CD4-positive, alpha-beta T cell treated with Interferon alpha-2 for 1 hour (primary cell): ENCODE data around the gene CEND1.

Experiments
- DNase-seq, 2 donors: peaks; one replicate each; pipeline ENCODE4 v3.0.0-alpha.2; 2020 to 2022

CEND1 gene

GRCh38 chr11:794766-795633 lies 5.1 kb upstream of the CEND1 start:
- no peak for DNase-seq

GRCh38 chr11:794013-794765 lies 4.3 kb upstream of the CEND1 start:
- no peak for DNase-seq

- DNase-seq = no peak
Observed at GRCh38 chr11:793556-793955, 3.7 kb upstream of the CEND1 start.

DNA sequence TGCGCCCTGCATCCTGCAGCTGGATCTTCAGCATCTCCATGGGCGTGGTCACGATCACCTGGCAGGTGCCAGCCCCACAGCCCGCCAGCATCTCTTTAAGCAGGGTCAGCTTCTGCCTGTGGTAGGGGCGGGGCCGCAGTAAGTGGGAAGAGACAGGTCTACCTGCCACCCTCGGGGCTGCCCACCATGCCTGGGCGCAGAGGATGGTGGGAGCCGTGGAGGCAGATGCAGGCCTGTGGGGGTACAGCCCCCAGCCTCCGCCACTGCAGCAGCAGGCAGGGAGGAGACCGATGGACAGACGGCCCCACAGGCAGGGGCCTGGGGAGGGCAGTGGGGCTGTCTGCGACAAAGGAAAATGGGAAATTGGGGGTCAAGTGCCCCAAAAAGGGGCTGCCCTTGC lies 3.0 kb upstream of the CEND1 start:
- no peak for DNase-seq

GRCh38 chr11:792535-792821 lies 2.6 kb upstream of the CEND1 start:
- DNase-seq = no peak

DNA sequence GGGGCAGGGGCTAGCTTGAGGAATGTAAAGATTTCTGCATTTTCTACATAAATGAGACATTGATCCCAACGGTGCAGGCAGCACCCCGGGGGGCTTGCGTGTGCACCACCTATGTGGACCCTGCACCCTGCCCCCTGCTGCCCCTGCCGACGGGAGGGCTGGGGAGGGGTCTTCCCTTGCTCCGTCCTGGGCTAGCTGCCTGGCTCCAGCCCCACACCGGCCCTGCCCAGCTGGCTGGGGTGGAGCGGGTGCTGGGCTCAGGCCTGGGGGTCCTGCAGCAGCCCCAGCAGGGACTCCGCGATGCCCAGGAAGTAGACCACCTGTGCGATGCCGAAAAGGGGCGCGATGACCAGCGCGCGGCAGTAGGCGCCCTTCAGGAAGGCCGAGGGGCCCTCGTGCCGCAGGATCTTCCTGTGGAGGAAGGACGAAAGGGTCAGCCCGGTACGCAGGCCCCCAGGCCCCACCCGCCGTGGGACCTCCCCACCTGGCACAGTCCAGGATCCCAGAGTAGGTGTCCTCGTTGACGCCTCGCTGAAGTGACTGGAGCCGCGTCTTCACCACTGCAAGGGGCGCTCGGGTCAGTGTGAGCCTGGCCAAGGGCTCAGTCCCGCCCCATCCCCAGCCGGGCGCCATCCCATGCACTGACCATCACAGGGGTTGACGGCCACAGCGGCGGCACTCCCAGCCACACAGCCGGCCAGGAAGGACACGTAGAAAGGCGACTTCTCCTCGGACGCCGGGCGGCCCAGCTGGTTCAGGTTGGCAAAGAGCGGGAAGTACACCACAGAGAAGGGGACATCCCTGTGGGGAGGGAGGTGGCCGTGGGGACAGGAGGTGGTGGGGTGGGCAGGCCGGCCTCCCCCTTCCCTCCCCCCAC lies 2.0 kb upstream of the CEND1 start:
- DNase-seq = no peak

GRCh38 chr11:790721-791564 lies 1.1 kb upstream of the CEND1 start:
- DNase-seq = no peak

- DNase-seq = no peak
Observed at GRCh38 chr11:788953-789940, 643 bp downstream of the CEND1 start.

DNA sequence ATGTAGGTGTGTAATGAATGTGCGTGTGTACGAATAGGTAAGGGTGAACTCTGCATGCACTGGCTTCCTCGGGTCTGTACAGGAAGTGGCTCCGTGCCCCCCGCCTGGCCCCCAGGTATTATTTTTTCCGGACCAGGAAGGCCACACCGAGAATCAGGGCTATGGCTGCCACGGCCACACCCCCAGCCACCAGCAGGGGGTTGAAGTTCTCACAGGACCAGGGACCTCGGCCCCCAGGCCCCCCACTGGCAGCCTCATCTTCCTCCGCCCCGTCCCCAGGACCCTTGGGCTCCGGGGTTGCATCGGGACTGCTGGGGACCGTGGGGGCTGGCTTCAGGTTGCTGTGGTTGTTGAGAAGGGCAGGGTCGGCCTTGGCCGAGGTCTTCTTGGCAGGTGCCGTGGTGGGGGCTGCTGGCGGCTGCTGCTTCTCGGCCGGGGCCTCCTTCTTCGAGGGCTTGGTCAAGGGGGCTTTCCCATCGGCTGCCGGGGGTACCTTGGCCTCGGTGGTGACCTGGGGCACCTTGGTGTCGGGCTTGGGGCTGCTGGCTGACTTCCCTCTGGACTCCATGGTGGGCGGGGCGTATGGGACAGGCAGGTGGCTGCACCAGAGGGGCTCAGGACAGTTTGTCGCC lies 1.8 kb downstream of the CEND1 start:
- DNase-seq = no peak

- no peak for DNase-seq
Observed at GRCh38 chr11:787084-787675, 2.7 kb downstream of the CEND1 start.

GRCh38 chr11:786235-787083 lies 3.4 kb downstream of the CEND1 start:
- DNase-seq = no peak

DNA sequence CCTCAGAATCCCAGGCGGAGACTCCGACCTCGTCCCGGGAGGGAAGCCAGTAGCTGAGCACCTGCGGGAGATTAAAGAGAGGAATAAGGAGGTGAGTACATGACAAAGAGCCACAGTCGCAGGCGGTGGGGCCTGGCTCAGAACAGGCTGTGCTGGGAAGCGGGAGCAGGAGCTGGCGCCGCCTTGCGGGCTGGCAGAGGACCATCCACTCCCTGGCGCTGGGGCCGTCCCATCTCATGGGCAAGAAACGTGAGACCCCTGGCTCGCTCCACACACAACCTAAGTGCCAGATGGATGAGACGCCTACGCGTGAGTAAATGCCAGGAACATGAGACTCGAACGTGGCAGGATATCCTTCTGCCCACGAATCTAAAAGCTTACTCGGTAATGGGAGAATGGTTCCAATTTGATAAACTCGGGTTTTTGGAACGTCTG lies 6.3 kb downstream of the CEND1 start:
- DNase-seq = peak; percentile 27 to 37

GRCh38 chr11:782264-783174 lies 7.4 kb downstream of the CEND1 start:
- DNase-seq = no peak

GRCh38 chr11:779955-780532 lies 9.8 kb downstream of the CEND1 start:
- DNase-seq = no peak

GRCh38 chr11:778976-779954 lies 10.6 kb downstream of the CEND1 start:
- DNase-seq = no peak
